Loucy (cell line): ENCODE results near the gene HAUS8.

Experiments
- CTCF ChIP-seq: fragments of 200-600 bp; sonication (generic); conservative IDR thresholded peaks from 2 replicates; pipeline ENCODE4 v1.5.1; 2014; ENCODE audit warnings: mild to moderate bottlenecking, antibody characterized with exemption, low read length
- EZH2phosphoT487 ChIP-seq: fragments of 200-600 bp; IDR thresholded peaks from 2 replicates; pipeline ENCODE4 v1.6.1; 2018; ENCODE audit warnings: antibody characterized with exemption, mild to moderate bottlenecking, moderate library complexity, borderline replicate concordance

DNA sequence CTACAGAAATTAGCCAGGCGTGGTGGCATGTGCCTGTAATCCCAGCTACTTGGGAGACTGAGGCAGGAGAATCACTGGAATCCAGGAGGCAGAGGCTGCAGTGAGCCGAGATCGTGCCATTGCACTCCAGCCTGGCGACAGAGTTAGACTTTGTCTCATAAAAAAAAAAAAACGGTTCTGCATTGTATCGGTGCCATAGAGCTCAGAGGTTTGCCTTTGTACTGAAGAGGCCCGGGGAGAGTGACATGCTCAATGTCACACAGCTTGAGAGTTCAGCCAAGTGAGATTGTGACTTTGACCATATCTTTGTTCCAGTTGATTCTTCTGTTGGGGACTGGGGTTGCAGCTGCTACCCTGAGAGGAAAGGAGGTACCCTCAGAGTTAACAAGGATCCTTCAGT, 4.3 kb downstream of the HAUS8 start:
- no peak for TF ChIP-seq CTCF
- TF ChIP-seq EZH2phosphoT487, result no peak
